ENCODE data around the gene GRM8.

Gene GRM8

DNA sequence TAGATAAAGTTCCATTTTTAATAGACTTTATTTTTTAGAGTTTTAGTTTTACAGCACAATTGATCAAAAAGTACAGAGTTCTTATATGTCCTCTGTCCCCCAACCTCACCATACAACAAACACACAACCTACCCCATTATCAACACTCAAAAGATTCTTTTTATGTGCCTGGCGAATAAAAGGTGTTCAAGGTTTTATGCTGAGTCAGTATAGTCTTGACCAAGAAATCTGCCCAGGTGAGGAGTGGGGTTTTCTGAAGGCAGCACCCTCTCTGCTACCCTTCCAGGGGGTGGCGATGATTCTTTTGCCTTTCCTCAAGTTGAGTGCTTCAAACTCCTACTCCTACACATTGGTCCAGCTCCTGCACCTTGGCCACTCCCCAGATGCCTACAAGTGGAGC is 222.9 kb downstream of the GRM8 start:
- DNase-seq (ENCODE audit: low spot score) = no peak

DNA sequence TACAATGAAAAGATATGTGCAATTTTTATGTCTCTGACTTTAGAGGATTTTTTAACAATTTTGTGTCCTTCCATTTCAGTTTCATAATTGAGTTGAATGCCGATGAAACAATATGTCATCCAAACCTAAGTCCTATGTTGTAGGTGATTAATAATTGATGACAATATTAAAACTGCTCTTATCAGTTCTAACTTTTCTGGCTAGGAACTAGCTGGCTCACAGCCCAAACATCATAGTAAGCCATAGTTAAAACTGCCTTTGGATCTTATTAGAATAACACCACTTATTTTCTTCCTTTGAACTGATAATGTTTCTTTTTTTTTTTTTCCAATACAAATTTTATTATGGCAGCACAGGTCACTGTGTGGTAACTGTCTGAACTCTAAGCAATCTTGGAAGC is 230.9 kb downstream of the GRM8 start:
- no peak for DNase-seq (ENCODE audit: low spot score)

DNA sequence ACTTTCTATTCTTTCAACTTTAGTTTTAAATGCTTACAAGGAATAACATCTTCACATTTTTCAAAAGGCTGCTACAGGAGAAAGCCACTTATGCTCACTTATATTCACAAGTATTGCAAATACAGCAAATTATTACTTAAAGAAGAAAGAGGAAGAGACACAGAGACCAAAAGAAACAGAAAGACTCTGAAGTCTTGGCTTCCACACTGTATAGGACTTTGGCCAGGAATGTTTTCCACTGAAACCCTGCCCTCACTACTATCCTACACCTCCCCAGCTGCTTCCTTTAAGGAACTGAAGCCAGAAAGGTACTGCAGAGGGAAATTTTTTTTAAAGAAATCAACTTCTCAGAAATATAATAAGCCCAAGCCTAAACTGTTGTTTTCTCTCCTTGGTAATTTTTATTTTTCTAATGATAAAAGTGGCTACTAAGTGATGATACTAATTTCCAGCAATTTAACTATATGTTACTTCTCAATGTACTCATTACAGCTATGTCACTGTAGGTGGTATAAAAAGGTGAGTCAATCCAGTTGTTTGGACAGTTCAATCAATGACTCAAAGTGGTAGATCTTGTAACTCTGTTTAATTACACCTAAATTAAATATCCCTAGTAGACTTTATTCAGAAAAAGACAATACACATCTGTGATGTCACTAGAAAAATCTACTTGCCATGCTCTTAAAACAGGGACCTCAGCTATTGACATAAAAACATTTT is 231.6 kb downstream of the GRM8 start:
- no peak for DNase-seq (ENCODE audit: low spot score)

DNA sequence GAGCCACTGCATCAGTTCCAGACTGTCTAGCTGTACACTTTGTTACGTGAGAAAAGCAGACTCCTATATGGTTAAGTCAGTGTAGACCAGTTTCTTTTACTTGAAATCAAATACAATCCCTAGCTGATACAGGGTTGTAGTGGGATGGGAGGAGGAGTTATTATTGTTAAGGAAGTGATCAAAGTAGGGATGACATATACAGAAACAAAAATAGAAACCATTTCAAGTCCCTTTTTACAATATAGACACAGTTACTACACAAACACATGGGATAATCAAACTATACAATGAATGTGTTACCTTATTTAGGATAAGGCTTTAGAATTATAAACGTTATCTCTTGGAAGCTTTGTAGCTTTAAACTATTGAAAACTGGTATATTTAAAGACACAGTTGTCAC is 233.9 kb downstream of the GRM8 start:
- DNase-seq (ENCODE audit: low spot score) = no peak

DNA sequence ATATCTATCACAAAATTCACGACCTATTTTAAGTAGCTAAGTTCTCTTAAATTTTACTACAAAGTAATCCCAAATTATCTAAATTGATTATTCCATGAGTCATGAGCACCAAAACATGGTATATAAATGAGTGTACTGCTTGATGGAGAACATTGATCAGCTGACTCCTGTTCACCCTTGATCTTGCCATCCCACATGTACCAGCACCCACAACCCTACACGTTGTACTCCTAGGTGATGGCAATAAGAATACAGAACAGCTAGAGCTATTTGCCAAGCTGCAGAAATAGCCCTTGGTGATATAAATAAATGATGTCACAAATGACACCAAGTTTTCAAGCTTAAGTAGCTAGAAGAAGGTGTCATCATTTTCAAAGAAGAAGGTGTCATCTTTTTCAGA is 235.5 kb downstream of the GRM8 start:
- DNase-seq (ENCODE audit: low spot score) = no peak

DNA sequence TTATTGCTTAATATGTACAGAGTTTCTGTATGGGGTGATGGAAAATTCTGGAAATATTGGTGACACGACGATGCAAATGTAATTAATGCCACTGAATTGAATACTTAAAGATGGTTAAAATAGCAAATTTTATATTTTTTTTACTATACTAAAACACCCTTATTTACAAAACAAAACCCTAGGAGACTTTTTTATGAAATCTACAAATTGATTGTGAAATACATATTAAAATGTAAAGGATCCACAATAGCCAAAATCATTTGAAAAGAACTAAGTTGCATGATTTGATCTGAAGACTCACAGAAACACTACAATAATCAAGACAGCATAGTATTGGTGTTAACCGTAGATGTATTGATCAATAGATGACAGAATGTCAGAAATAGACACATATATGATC is 252.0 kb downstream of the GRM8 start:
- DNase-seq (ENCODE audit: low spot score) = no peak

DNA sequence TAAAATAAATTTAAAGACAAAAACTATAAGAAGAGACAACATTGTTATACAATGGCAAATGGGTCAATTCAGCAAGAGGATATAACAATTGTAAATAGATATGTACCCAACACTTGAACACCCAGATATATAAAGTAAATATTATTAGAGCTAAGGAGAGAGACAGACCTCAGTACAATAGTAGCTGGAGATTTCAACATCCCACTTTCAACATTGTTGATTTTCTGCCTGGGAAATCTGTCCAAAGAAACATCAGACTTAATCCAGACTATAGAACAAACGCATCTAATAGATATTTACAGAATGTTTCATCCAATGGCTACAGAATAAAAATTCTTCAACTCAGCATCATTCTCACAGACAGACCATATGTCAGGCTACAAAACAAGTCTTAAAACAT is 256.1 kb downstream of the GRM8 start:
- DNase-seq (ENCODE audit: low spot score) = no peak

DNA sequence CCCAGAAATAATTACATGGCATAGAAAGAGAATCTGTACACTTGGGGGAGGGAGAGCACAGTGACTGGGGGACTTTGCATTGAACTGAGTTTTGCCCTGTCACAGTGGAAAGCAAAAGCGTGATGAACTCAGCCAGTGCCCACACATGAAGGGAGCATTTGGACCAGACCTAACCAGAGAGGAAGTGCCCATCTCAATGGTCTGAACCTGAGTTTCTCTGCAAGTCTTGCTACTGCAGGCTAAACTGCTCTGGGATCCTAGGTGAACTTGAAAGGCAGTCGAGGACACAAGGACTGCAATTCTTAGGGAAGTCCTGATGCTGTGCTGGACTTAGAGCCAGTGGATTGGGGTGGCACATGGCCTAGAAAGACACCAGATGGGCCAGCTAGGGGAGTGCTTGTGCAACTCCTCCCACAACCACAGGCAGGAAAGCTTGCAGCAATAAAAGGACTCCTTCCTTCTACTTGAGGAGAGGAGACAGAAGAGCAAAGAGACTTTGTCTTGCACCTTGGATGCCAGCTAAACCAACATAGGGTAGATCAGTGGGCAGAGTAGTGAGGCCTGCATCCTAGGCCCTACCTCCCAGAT is 259.0 kb downstream of the GRM8 start:
- DNase-seq (ENCODE audit: low spot score) = no peak

DNA sequence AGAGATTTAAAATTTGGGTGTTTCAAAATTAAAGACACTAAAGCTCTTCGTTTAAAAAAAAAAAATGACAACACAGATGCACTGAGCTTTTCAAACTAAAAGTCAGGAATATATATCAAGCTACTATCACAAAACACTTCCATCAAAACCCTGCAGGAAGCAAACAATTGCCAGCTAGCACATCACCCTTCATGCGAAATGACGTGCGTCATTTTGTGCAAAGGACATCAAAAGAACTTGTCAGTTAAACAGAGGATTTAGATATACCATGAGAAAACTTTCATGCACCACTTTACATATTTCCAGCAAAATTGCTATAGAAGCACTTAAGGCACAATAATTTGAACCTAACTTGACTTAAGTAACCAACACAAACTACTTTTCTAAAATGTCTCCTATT is 264.7 kb downstream of the GRM8 start:
- DNase-seq (ENCODE audit: low spot score) = no peak

DNA sequence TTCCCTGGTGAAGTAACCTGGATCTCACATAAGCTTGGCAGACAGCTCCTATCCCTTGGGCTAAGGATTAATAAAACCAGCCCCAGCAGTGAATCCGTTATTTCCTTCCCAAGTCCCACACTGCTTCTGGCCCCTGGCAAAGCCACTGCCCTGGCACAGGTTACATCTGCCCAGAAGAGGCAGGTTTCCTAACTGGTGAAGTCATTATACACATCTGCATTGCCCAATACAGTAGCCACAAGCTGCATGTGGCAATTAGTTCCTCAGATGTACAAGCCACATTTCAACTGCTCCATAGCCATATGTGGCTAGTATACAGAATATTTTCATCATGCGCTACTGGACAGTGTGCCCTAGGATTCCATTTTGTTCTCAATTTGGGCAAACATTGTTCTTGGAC is 273.0 kb downstream of the GRM8 start:
- no peak for DNase-seq (ENCODE audit: low spot score)

DNA sequence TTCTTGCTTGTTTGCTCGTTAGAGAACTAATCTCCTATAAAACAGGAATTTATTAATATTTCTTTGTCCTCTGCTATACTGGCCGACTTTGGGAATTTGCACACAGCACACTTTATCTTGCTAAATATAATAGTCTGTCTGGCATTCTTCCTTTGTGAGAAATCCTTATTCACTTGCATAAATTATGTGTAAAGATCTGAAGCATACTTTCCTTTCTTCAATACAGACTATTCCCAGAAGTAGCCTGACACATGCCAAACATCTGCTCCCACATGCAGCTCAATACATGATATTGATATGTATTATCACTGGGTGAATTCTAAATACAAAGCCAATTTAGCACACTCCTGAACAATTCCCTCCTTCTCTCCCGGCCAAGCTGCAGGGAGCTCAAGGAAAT is 273.9 kb downstream of the GRM8 start:
- no peak for DNase-seq (ENCODE audit: low spot score)

DNA sequence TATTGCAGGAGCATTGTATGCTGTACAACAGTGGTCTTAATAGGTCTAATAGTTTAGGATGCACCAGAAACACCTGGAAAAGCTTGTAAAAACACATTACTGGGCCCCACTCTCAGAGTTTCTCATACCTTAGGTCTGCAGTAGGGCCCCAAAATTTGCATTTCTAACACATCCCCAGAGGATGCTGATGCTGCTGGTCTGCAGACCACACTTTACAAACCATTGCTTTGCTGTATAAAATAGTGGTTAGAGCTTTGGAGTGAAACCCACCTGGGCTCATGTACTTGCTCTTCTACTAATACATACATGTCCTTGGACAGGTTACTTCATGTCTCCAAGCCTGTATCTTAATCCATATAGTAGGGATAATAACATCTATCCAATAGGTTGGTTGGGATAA is 279.7 kb downstream of the GRM8 start:
- DNase-seq (ENCODE audit: low spot score) = no peak

DNA sequence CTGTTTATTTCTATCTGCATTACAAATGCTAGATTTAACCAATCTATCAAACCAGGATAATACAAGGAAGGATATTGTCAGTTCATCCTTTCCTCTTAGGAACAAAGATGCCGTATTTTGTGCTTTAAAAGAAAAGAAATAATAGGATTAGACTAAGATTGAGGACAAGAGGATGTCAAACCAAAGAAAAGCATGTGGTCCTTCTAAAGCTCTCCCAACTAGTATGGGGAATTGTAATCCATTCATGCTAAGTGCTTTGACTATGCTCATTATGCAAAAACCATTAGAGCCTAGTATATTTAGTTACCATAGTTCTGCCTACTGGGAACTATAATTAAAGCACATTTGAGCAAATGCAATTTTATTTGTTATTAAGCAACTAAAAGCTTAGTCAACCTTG is 280.2 kb downstream of the GRM8 start:
- no peak for DNase-seq (ENCODE audit: low spot score)

DNA sequence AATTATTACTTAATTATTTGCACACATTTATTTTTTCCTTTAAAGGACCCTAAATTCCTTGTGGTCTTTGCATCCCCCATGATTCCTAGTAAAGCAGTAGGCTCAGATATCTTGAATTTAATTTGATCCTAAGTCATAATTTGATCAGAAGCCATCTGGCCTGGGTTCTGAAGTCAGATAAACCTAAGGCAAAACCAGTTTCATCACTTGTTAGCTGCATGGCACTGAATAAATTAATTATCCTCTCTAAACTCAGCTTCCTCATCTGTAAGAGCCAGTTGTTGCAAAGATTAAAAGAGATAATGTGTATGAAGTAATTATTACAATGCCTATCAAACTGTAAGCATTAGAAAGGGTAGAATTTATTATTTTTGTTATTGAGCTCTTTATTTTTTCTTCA is 293.1 kb downstream of the GRM8 start:
- no peak for DNase-seq (ENCODE audit: low spot score)

DNA sequence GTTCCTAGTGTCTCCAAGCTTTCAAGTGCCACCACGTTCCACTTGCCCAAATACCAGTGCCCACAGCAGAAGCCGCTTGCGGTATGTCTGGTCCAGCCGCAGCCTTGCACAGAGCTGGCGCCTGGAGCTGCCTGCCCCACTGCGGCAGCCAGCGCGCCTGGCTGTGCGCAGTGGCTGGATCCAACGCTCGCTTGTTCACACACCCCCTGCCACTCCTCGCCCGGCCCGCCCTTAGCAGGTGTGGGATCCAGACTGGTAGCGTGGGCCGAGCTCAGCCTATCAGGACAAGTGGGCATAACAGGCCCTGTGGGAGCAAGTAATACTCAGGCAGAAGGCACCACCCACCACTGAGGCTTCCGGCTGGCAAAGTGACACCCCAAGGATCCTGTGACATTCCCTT is 294.4 kb downstream of the GRM8 start:
- no peak for DNase-seq (ENCODE audit: low spot score)

DNA sequence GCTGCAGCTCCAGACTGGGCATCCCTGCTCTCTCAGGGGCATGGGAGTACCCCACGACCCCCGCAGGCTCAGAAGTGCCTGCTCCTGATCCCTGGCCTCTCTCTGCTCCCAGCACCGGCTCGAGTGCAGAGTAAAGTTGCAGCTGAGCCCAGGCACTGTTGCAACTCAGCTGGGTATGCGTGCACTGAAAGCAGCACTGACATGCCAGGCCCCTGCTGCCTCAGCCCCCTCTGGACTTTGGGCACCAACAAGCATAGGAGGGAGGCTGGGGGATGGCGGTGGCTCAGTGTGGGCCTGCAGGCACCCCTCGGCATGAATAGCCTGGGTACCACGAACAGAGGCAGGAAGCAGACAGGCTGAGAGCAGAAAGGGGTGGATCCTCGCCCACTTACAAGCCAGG is 295.3 kb downstream of the GRM8 start:
- no peak for DNase-seq (ENCODE audit: low spot score)

DNA sequence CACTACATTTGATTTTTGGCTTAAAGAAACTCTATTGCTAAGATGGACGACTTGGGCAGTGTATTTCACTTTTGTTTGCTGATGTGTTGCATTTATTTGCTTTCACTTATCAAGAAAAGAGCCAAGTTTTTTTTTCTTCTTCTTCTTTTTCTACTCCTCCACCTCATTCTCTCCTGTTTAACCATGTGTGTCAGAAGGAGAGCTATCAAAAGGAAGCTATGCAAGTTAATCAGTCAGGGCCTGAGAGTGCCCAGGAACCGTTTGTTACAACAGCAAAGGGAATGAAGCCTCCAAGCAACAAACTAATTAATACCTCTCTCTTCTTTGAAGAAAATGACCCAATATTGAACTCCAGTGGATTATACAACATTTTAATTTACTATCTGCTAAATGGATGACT is 299.3 kb downstream of the GRM8 start:
- DNase-seq (ENCODE audit: low spot score) = no peak

DNA sequence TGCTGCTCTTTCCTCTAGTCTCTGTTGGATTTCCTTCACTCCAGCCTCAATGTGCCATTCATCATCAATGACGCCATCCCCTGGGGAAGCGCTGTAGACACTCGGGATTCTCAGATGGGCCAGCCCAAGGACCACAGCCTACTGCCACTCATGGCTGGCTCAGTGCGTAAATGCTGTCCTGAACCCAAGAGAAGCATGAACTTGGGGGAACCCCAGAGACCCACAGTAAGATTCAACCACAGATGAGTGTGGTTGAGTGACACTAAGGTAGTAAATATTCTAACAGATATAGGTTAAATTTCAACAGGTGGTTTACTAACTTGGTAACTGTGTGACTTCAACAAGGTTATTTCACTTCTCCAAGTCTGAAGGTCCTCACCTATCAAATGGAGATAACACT is 304.1 kb downstream of the GRM8 start:
- no peak for DNase-seq (ENCODE audit: low spot score)

DNA sequence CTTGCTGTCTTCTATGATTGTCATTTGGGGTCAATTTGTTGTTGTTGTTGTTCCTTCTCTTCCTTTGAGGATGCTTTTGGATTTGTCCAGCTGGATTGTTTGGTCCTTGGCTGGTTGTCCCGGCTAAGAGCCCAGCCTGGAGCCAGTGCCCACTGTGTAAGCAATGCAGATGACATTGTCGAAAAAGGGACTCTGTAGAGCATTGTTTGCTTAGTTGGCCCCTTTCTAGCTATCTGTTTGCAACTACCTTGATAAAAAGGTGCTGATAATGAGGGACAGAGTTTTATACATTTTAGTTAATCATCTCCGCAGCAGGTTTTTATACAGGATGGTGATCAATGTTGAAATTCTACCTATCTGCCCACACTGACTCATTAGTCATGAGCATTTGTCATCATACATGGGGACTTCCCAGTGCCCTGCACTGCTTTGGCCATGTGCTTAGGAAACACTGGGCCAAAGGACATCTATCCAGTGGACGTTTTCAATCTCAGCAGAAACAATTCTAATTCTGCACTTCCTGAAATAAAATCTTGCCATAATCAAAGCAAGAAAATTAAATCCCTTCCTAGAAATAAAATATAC is 311.9 kb downstream of the GRM8 start:
- no peak for DNase-seq (ENCODE audit: low spot score)

DNA sequence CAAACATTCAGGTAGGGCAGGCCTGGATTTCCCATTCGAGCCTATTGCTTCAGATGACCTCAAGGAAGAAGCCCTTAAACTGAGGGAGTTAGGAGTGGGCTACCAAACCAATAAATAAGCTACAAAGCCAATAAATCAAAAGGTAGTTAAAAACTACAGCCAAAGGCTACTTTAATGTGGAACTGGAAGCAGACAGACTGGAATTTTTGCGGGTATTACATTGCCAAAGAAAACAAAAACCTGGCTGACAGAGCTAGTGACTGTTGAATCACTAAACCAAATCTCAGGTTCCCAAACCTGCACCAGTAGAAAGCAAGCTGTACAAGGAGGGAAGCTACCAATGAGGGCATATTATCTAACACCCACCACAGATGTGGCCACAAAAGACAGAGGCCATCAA is 315.6 kb downstream of the GRM8 start:
- no peak for DNase-seq (ENCODE audit: low spot score)

DNA sequence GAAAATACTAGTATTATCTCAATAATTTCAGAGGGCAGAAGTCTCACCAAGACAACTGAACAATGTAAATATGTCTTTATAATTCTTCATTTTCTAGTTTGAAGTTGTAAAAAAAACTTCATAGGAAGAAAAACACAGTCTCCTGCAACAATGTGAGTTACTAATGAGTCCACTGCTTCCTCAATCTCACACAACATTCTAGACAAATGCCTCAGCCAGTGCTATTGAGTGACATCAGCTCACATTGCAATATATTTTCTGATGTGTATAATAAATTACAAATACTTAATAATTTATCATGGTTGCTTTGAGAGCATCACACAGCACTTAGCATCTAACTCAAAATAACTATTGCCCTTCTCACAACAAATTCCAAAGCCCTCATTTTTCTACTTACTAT is 321.2 kb downstream of the GRM8 start:
- no peak for DNase-seq (ENCODE audit: low spot score)

DNA sequence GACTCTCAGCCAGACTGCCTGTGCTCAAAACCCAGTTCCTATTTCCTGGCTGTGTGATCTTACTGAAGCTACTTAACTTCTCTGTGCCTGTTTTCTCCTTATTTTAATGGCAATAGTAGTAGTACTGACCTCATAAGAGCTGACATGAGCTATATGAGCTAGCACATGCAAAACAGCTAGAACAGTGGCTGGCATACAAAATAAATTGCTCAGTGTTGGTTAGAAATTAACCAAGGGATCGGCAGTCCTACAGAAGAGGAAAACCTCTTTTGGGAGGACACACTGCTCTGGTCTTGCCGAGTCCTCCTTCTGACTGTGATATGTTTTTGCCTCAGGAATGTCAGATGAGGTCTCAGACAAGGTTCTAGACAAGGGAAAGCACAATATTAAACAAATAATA is 322.6 kb downstream of the GRM8 start:
- no peak for DNase-seq (ENCODE audit: low spot score)

DNA sequence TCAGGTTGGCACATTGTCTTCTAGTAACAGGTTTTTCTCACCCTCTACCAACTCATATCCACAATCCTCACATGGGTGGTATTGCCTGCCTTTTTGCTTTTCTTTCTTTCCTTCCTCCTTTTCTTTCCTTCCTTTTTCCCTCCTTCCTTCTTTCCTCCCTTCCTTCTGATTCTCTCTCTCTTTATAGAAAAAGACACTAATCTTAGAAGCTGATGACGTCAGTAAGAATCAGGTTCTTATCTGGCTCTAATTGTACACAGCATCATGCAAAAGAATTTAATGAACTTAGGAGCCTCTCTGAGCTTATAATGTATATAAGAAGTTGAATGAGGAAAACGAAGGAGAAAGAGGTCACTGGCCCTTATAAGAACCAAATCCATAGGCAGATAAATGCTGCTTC is 328.3 kb downstream of the GRM8 start:
- no peak for DNase-seq (ENCODE audit: low spot score)

DNA sequence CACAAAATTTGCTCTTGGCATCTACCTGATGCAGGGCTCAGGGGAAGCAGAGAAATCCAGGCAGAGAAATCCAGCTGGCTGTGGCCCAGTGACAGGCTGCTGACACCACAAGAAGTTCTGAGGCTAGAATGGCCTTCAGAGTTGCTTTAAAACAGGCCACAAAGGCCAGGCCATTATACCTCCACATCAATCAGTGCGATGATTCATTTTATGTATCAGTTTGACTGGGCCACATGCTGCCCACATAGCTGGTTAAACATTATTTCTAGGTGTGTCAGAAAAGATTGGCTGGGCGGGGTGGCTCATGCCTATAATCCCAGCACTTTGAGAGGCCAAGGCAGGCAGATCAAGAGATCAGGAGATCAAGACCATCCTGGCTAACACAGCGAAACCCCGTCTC is 341.1 kb downstream of the GRM8 start:
- DNase-seq (ENCODE audit: low spot score) = peak; percentile 18

All from SW480 (cell line).